K562 (cell line): ENCODE results near the gene MAD1L1. TPM values are rescaled to one million over a fixed set of nuclear protein-coding genes. Genes with fewer than 3 reads are reported as not detected.

Experiments
- ATAC-seq: fragments of 200-7000 bp; cut with Tn5 transposase; 3 replicates; pipeline ENCODE4 v1.9.1; 2020; ENCODE audit warnings: moderate library complexity
- BruUV-seq: library from RNA; stranded (reverse); fragments of 400-500 nt; replicated peaks from 2 replicates; lab custom pipeline; 2021; lab: Mats Ljungman, UMichigan
- CTCF ChIA-PET: fragments of 300-600 bp; formaldehyde crosslinking; extraction: SDS; loops from one replicate; lab custom pipeline; 2021; ENCODE audit warnings: low intra/inter-chr PET ratio; lab: Yijun Ruan, JAX
- POLR2A ChIA-PET: fragments of 300-600, 350-650 bp; sonication (Branson Sonifier 250); formaldehyde crosslinking; extraction: SDS; loops from one replicate; lab custom pipeline; 2021; ENCODE audit warnings: antibody characterized with exemption, inconsistent platforms; lab: Yijun Ruan, JAX
- DNase-seq, 4 experiments: peaks; one replicate each; pipeline versions ENCODE4 v3.0.0 to v3.0.0-alpha.2; 2011 to 2018; ENCODE audit warnings: low spot score in 3 of 4, mixed read lengths in 3 of 4; ENCODE audit errors: extremely low read depth in 1 of 4
- FAIRE-seq: peaks from 2 replicates; lab custom pipeline; 2011; peaks lifted over from hg19 to GRCh38; lab: Jason Lieb, UNC
- H2AFZ ChIP-seq: 2 replicates; pipeline ENCODE4 v1.6.0; 2011; ENCODE audit warnings: low read depth, low read length, control low read depth, inconsistent platforms
- H3K27ac ChIP-seq: fragments of 200-600 bp; 3 replicates; pipeline ENCODE4 v1.8.0; 2011; ENCODE audit warnings: low read depth, mild to moderate bottlenecking, control low read depth, inconsistent platforms, low read length, moderate library complexity, mixed read lengths; ENCODE audit errors: extremely low read depth
- H3K27me3 ChIP-seq, 2 experiments: fragments of 300-600 bp in 1 of 2; 2 replicates in 1 of 2; 3 replicates in 1 of 2; pipeline versions ENCODE4 v1.6.0 to v1.8.0; 2011; ENCODE audit warnings: inconsistent platforms in 2 of 2, low read length in 2 of 2, mild to moderate bottlenecking in 1 of 2, mixed read lengths in 1 of 2, moderate library complexity in 1 of 2; ENCODE audit not compliant: control insufficient read depth in 2 of 2, insufficient read depth in 2 of 2
- H3K36me3 ChIP-seq: fragments of 300-600 bp; 3 replicates; pipeline ENCODE4 v1.8.0; 2011; ENCODE audit warnings: mild to moderate bottlenecking, low read length, inconsistent platforms; ENCODE audit not compliant: control insufficient read depth, insufficient read depth
- H3K4me1 ChIP-seq, 2 experiments: fragments of 200-600 bp in 1 of 2; replicated peaks in 1 of 2; 2 replicates in 1 of 2; 3 replicates in 1 of 2; pipeline versions ENCODE4 v1.5.1 to v1.8.0; 2011; ENCODE audit warnings: inconsistent platforms in 2 of 2, low read length in 2 of 2, mild to moderate bottlenecking in 1 of 2, mixed read lengths in 1 of 2, moderate library complexity in 1 of 2; ENCODE audit not compliant: control insufficient read depth in 2 of 2, insufficient read depth in 2 of 2
- H3K4me2 ChIP-seq: 2 replicates; pipeline ENCODE4 v1.6.1; 2011; ENCODE audit warnings: low read length, control low read depth, inconsistent platforms, mixed read lengths; ENCODE audit not compliant: insufficient read depth
- H3K4me3 ChIP-seq: fragments of 200-600 bp; sonication (generic), shearing (Covaris generic); 2 replicates; pipeline ENCODE4 v1.5.1; 2016; ENCODE audit warnings: control low read depth, inconsistent platforms
- H3K79me2 ChIP-seq: fragments of 200-600 bp; 3 replicates; pipeline ENCODE4 v1.8.0; 2011; ENCODE audit warnings: low read length, inconsistent platforms; ENCODE audit not compliant: control insufficient read depth, insufficient read depth
- H3K9ac ChIP-seq, 2 experiments: 2 replicates each; pipeline versions ENCODE4 v1.6.0 to v1.6.1; 2011; ENCODE audit warnings: low read depth in 2 of 2, low read length in 2 of 2, control low read depth in 1 of 2, inconsistent platforms in 1 of 2, mild to moderate bottlenecking in 1 of 2, mixed read lengths in 1 of 2; ENCODE audit not compliant: insufficient read depth in 1 of 2
- H3K9me1 ChIP-seq: one replicate; pipeline ENCODE4 v1.6.0; 2011; ENCODE audit warnings: inconsistent platforms, mild to moderate bottlenecking, low read length, moderate library complexity; ENCODE audit not compliant: control insufficient read depth, insufficient read depth
- H3K9me3 ChIP-seq: replicated peaks from 2 replicates; pipeline ENCODE4 v1.5.1; 2011; ENCODE audit warnings: low read depth, low read length, inconsistent platforms; ENCODE audit not compliant: control insufficient read depth, insufficient read depth
- H4K20me1 ChIP-seq: replicated peaks from 2 replicates; pipeline ENCODE4 v1.6.1; 2011; ENCODE audit warnings: low read length, inconsistent platforms, mixed read lengths; ENCODE audit not compliant: control insufficient read depth, insufficient read depth
- E2F5 ChIP-seq: sonication (generic); formaldehyde crosslinking; IDR thresholded peaks from 2 replicates; pipeline ENCODE4 v1.8.0; 2022; ENCODE audit warnings: mild to moderate bottlenecking, missing genetic modification reagents
- GABPB1 ChIP-seq: sonication (generic); formaldehyde crosslinking; IDR thresholded peaks from 2 replicates; pipeline ENCODE4 v1.8.0; 2022; ENCODE audit warnings: mild to moderate bottlenecking, missing genetic modification reagents
- HMG20A ChIP-seq: fragments of 450-650 bp; formaldehyde crosslinking; conservative IDR thresholded peaks from 2 replicates; pipeline ENCODE4 v1.4.0; 2020; ENCODE audit warnings: mild to moderate bottlenecking, mixed read lengths
- KAT7 ChIP-seq: sonication (generic); formaldehyde crosslinking; IDR thresholded peaks from 2 replicates; pipeline ENCODE4 v1.8.0; 2022; ENCODE audit warnings: missing genetic modification reagents, mild to moderate bottlenecking, borderline replicate concordance
- KDM4B ChIP-seq, 2 experiments: fragments of 450-650 bp in 1 of 2; sonication (generic) in 1 of 2; IDR thresholded peaks; 2 replicates each; pipeline ENCODE4 v1.6.1; 2016 to 2017; ENCODE audit warnings: borderline replicate concordance in 2 of 2, antibody characterized with exemption in 1 of 2, low read depth in 1 of 2, mild to moderate bottlenecking in 1 of 2
- LARP7 ChIP-seq: fragments of 450-650 bp; IDR thresholded peaks from 2 replicates; pipeline ENCODE4 v1.6.1; 2016
- MITF ChIP-seq: IDR thresholded peaks from 2 replicates; pipeline ENCODE4 v1.6.1; 2014; ENCODE audit warnings: antibody characterized with exemption
- RB1 ChIP-seq: fragments of 450-650 bp; IDR thresholded peaks from 2 replicates; pipeline ENCODE4 v1.6.1; 2017; ENCODE audit warnings: low read depth, mild to moderate bottlenecking
- XRCC4 ChIP-seq: IDR thresholded peaks from one replicate; pipeline ENCODE4 v1.6.1; 2011; ENCODE audit not compliant: insufficient read depth, insufficient read length; ENCODE audit errors: extremely low read depth
- ZBTB49 ChIP-seq: sonication (generic); formaldehyde crosslinking; IDR thresholded peaks from 2 replicates; pipeline ENCODE4 v1.8.0; 2022; ENCODE audit warnings: missing genetic modification reagents, mild to moderate bottlenecking, borderline replicate concordance
- ZEB2 ChIP-seq: fragments of 450-650 bp; IDR thresholded peaks from 2 replicates; pipeline ENCODE4 v1.6.1; 2016
- ZNF41 ChIP-seq: fragments of 250-450 bp; sonication (Bioruptor Pico); conservative IDR thresholded peaks from 2 replicates; pipeline ENCODE4 v1.4.0; 2020; ENCODE audit warnings: mild to moderate bottlenecking
- ZNF717 ChIP-seq: fragments of 250-450 bp; sonication (Bioruptor Pico); IDR thresholded peaks from 2 replicates; pipeline ENCODE4 v1.5.0; 2021
- WGBS: fragments of 100-300 bp; shearing (Covaris generic); methylation state at CpG from one replicate; pipeline ENCODE4 v1.1.6; 2016; ENCODE audit warnings: low coverage, mixed read lengths; ENCODE audit not compliant: insufficient coverage; ENCODE audit errors: missing lambda C conversion rate; 5-methylcytosine and 5-hydroxymethylcytosine counted together
- in situ Hi-C: fragments of 300-500 bp; cut with MboI; formaldehyde crosslinking; loops from 4 replicates; pipeline ENCODE4 v1.15.0; 2018; ENCODE audit warnings: inconsistent platforms, mixed read lengths
- intact Hi-C: fragments of 100-400 bp; cut with micrococcal nuclease; formaldehyde crosslinking; loops from 2 replicates; pipeline ENCODE4 v1.14.2; 2022
- polyA plus RNA-seq, 8 experiments: library from polyadenylated mRNA; depleted of rRNA in 4 of 8; stranded (reverse) in 5 of 8; unstranded in 3 of 8; fragments of >200 nt; fragmentation: Nextera tagmentation in 2 of 8; fragmentation: Illumina TruSeq in 1 of 8; extraction: Ambion mirVana in 2 of 8; extraction: Trizol in 1 of 8; gene quantifications; 2 replicates each; pipeline versions ENCODE4 v1.2.1 to v1.2.3, GENCODE V29; 2011 to 2014; ENCODE audit warnings: inconsistent platforms in 1 of 8, missing spikeins in 1 of 8
- total RNA-seq, 7 experiments: library from RNA; depleted of rRNA in 6 of 7; stranded (reverse); fragments of >200 nt in 6 of 7; fragmentation: Illumina TruSeq in 2 of 7; extraction: Trizol in 2 of 7; gene quantifications; 2 replicates each; pipeline versions ENCODE4 v1.2.1 to v1.2.3, GENCODE V29; 2011 to 2021; ENCODE audit warnings: low replicate concordance in 1 of 7

MAD1L1 gene
- total and polyA plus RNA-seq, 9 of the 15 experiments (the other 6 are each of a cell fraction or from before 2014, with no cell fraction given): 1.7 to 89.7 (median 18.0) TPM

GRCh38 chr7:2046581-2047565 is 185.9 kb downstream of the MAD1L1 start:
- ATAC-seq (no peak), DNase-seq (no peak), FAIRE-seq (no peak)
- Histone ChIP-seq H3K27me3 (no peaks in the 10 kb centered on the region; a peak in 1 of 5 replicates), H3K9ac (no peak overlapping the region), H3K27ac (no peak overlapping the region), H3K36me3 (peaks cover 14% of the 10 kb centered on the region; the same call in 2 of the 3 replicates), H3K4me2 (no peak overlapping the region), H3K9me1 (no peaks in the 10 kb centered on the region), H3K9me3 (no peaks in the 10 kb centered on the region; the same call in 1 of the 2 replicates), H3K4me1 (peaks cover 0 to 29% of the 10 kb centered on the region in 2 experiments; a peak in 2 of 5 replicates), H4K20me1 (no peaks in the 10 kb centered on the region), H3K4me3 (no peak overlapping the region), H3K79me2 (no peaks in the 10 kb centered on the region), H2AFZ (no peak overlapping the region)
- CTCF ChIA-PET: no interaction called here
- no peak for TF ChIP-seq E2F5 (CRISPR knock-in tag)
- TF ChIP-seq ZNF717: no peak
- TF ChIP-seq GABPB1 (CRISPR knock-in tag): no peak
- TF ChIP-seq ZBTB49 (CRISPR knock-in tag): no peak
- no peak for TF ChIP-seq MITF
- TF ChIP-seq HMG20A: no peak
- no peak for TF ChIP-seq KDM4B (IDR thresholded peaks at IDR 0.05; ENCODE audit: borderline replicate concordance in 2 of 2, low read depth in 1 of 2)
- no peak for TF ChIP-seq ZEB2
- no peak for TF ChIP-seq ZNF41 (CRISPR knock-in tag)
- TF ChIP-seq XRCC4: no peak
- TF ChIP-seq RB1: no peak
- TF ChIP-seq LARP7: no peak
- no peak for TF ChIP-seq KAT7
- POLR2A ChIA-PET: no interaction called here
- intact Hi-C loops: no loop called here
- no TSS peak for BruUV-seq
- in situ Hi-C loops: no loop called here
- 92% methylated on average over 24 of the region's 30 CpGs for WGBS
